GM06990 (cell line): ENCODE results near the gene RFPL2.

Experiments
- DNase-seq: peaks from one replicate; pipeline ENCODE4 v3.0.0-alpha.2; 2011; ENCODE audit not compliant: insufficient read length; ENCODE audit errors: extremely low read depth
- H3K27me3 ChIP-seq: replicated peaks from 2 replicates; pipeline ENCODE4 v1.6.0; 2011; ENCODE audit warnings: low read length; ENCODE audit not compliant: control insufficient read depth, insufficient read depth
- H3K36me3 ChIP-seq: 2 replicates; pipeline ENCODE4 v1.5.1; 2011; ENCODE audit warnings: low read length; ENCODE audit not compliant: control insufficient read depth, insufficient read depth
- H3K4me3 ChIP-seq: replicated peaks from 2 replicates; pipeline ENCODE4 v1.5.1; 2011; ENCODE audit warnings: low read depth, mild to moderate bottlenecking, control low read depth, low read length
- TF ChIP-seq, protein P1 (sequence below): IDR thresholded peaks from 2 replicates; pipeline ENCODE4 v1.5.1; 2011; ENCODE audit warnings: low read length, control low read depth, mild to moderate bottlenecking, inconsistent platforms; ENCODE audit not compliant: insufficient read depth, poor library complexity, severe bottlenecking

Gene RFPL2

DNA sequence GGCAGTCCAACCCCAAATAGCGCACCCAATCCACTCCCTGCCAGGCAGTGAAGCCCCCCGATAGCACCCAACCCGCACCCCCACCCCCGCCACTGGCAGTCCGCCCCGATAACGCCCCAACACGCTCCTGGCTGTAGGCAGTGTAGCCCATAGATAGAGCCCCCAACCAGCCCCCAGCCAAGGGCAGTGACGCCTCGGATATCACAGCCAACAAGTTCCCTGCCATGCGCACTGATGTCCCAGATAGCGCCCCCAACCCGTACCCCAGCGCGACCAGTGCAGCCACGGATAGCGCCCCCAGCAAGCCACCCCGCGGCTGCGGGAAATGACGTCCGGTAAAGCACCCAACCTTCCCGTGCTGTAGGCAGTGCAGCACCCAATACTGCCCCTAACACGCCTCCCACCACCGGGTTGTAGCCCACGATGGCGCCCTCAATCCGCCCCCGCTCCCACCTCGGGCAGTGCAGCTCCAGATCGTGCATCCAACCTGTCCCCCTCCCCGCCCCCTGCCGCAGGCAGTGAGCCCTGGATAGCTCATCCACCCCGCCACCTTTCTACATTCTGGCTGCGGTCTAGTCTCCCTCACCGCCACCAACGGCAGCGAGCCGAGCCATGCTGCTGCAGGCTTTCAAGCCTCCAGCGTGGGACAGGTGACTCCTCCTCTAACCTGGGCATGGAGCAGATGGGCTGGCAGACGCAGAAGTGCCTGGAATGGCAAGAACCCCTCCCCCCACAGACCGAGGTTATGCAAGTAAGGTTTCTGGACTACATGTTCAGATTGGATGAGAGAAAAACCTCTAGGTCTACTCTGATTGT lies 625 bp downstream of the RFPL2 start:
- Histone ChIP-seq H3K4me3 (no peak overlapping the region), H3K36me3 (no peaks in the 10 kb centered on the region), H3K27me3 (no peaks in the 10 kb centered on the region; the same call in 1 of the 2 replicates)
- TF ChIP-seq, protein P1, sequence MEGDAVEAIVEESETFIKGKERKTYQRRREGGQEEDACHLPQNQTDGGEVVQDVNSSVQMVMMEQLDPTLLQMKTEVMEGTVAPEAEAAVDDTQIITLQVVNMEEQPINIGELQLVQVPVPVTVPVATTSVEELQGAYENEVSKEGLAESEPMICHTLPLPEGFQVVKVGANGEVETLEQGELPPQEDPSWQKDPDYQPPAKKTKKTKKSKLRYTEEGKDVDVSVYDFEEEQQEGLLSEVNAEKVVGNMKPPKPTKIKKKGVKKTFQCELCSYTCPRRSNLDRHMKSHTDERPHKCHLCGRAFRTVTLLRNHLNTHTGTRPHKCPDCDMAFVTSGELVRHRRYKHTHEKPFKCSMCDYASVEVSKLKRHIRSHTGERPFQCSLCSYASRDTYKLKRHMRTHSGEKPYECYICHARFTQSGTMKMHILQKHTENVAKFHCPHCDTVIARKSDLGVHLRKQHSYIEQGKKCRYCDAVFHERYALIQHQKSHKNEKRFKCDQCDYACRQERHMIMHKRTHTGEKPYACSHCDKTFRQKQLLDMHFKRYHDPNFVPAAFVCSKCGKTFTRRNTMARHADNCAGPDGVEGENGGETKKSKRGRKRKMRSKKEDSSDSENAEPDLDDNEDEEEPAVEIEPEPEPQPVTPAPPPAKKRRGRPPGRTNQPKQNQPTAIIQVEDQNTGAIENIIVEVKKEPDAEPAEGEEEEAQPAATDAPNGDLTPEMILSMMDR = no peak
- no peak for DNase-seq

DNA sequence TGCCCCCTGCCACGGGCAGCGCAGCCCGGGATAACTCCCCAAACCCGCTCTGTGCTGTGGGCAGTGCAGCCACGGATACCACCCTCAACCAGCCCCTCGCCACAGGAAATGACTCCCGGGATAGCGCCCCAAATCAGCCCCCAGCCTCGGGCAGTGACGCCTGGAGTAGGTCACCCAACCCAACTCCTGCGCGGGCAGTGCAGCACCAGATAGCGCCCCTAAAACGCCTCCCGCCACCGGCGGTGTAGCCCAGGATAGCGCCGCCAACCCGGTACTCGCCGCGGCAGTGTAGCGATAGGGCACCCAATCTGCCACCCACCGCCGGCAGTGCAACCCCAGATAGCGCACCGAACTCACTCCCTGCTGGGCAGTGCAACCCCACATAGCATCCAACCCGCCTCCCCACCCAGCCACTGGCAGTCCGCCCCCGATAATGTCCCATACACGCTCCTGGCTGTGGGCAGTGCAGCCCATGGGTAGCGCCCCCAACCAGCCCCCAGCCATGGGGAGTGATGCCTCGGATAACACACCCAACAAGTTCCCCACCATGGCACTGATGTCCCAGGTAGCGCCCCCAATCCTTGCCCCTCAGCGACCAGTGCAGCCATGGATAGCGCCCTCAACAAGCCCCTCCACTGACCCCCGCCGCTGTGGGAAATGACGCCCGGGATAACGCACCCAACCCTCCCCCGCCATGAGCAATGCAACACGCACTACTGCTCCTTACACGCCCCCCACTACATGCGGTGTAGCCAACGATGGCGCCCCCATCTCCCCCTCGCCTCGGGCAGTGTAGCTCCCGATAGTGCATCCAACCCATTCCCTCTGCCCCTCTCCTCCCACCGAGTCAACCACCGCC lies 1.5 kb downstream of the RFPL2 start:
- TF ChIP-seq, protein P1 = no peak
- no peaks in the 10 kb centered on the region for H3K36me3 ChIP-seq
- H3K4me3 ChIP-seq = no peak overlapping the region
- no peaks in the 10 kb centered on the region; the same call in 1 of the 2 replicates for H3K27me3 ChIP-seq
- DNase-seq = no peak

DNA sequence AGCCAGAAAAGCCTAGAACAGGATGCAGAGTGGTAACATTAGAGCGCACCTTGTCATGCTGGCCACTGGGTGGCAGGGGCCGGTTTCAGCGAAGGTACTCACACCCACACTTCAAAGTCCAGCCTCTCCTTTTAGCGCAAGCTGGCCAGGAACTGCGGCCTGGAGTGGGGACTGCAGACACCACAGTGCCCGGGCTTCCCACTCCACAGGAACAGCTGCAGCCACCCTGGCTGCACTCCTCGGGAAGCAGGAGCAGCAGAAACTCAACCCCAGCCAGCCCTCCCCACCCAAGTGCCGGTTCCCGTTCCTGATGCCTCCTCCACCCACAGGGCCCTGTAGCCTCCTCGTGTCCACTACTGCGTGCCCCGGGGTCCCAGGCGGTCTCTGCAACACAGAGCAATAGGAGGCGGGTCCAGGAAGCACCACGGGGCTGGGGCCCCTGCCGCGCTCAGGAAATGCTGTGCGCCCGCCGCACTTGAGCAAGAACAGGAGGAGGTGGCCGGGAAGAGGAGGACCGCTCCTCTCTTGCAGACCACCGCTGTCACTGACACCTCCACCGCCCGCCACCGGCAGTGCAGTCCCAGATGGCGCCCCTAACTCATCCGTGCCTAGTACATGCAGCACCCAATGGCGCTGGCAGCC lies 2.2 kb downstream of the RFPL2 start:
- no peaks in the 10 kb centered on the region; the same call in 1 of the 2 replicates for H3K27me3 ChIP-seq
- H3K4me3 ChIP-seq = no peak overlapping the region
- no peak for DNase-seq

DNA sequence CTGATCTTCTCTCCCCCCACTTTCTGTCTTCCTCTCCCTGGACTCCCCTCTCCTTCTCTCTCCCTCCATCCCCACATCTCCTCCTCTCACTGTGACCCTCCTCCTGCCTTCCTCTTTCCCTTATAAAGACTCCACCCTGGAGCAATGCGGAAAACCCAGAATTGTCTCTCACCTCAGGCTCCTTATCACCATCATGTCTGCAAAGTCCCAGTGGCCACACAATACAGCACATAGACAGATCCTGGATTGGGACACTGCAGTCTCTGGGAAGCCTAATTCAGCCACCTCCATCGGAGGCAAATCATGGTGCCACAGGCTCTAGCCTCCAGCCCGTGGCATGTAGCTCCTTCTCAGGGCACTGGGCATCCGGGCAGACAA lies 2.7 kb downstream of the RFPL2 start:
- TF ChIP-seq, protein P1 = no peak
- no peak overlapping the region for H3K4me3 ChIP-seq
- DNase-seq = no peak

More for the DNA sequence above, 2.2 kb downstream of the RFPL2 start:
- TF ChIP-seq, protein P1 = peak; percentile 53
- no peaks in the 10 kb centered on the region for H3K36me3 ChIP-seq

DNA sequence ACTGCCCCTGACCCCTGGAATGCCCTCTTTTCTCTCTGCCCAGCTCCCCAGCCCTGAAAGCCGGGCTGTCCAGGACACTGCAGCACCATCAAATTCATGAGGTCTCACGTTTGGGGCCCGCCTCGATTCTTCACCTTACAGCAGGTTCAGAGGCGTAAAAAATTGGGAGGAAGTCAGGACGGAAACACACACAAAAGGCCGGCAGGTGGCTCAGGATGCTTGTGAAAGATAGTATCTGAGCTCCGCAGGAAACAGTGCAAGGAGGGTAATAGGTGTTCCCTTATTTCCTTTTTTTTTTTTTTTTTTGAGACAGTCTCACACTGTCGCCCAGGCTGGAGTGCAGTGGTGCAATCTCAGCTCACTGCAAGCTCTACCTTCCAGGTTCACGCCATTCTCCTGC lies 4.1 kb downstream of the RFPL2 start:
- Histone ChIP-seq H3K27me3 (no peaks in the 10 kb centered on the region; the same call in 1 of the 2 replicates), H3K4me3 (no peak overlapping the region), H3K36me3 (no peaks in the 10 kb centered on the region)
- no peak for DNase-seq
- TF ChIP-seq, protein P1 = peak; percentile 3

More for the DNA sequence above, 2.7 kb downstream of the RFPL2 start:
- Histone ChIP-seq H3K36me3 (no peaks in the 10 kb centered on the region), H3K27me3 (no peaks in the 10 kb centered on the region; the same call in 1 of the 2 replicates)
